ENCODE data around the gene PCP2.

The PCP2 gene

DNA sequence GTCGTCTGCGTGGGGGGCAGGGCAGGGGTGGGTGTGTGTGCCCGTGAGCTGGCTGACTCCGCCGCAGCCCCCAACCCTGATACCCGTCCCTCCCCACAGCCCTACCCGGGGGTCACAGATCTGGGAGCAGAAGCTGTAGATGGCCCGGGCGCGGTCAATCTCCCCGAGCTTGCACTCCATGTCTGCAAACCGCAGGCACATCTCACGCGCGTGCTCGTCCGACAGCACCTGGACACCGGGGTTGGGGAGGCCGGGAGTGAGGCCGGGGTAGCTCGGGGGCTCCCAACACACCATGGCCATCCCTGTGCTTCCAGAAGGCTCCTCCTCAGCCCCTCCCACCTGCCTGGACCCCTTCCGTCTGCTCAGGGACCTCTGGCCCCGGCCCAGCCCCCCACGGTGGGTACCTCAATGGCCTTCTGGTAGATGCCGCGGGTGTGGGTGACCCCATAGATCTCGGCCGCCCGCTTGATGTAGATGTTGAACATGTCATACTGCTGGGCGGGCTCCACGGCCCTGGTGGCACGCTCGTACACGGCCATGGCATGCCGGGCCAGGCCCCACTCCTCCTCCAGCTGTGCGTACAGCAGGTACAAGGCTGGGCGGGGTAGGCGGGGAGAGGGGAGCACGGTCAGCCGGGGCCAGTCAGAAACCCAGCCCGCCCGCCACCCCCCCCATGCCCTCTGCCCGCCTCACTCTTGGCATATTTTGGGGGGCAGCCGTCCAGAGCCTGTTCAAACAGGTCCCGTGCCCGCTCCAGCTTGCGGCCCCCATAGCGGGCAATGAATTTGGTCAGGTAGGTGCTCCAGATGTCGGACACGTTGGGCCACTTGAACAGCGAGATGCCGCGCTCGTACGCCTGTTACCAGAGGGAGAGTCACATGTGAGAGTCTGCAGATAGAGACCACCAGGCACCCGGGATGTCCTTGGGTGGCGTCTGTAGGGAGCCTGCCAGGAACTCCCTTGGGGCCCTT is 12.8 kb downstream of the PCP2 start:
- TF ChIP-seq ISL1 (CRISPR knock-in tag; IDR thresholded peaks at IDR 0.05) = no peak
- no peak for TF ChIP-seq ZNF8 (CRISPR knock-in tag; IDR thresholded peaks at IDR 0.05)
- no peak for TF ChIP-seq TCF4 (CRISPR knock-in tag; IDR thresholded peaks at IDR 0.05; ENCODE audit: borderline replicate concordance)
- no peak for TF ChIP-seq ZFP3 (CRISPR knock-in tag; IDR thresholded peaks at IDR 0.05)
- TF ChIP-seq ZNF70 (CRISPR knock-in tag; IDR thresholded peaks at IDR 0.05) = no peak
- TF ChIP-seq BACH2 (CRISPR knock-in tag; IDR thresholded peaks at IDR 0.05; ENCODE audit: borderline replicate concordance) = no peak
- TF ChIP-seq ESRRG (CRISPR knock-in tag; IDR thresholded peaks at IDR 0.05) = no peak
- TF ChIP-seq, protein P1, sequence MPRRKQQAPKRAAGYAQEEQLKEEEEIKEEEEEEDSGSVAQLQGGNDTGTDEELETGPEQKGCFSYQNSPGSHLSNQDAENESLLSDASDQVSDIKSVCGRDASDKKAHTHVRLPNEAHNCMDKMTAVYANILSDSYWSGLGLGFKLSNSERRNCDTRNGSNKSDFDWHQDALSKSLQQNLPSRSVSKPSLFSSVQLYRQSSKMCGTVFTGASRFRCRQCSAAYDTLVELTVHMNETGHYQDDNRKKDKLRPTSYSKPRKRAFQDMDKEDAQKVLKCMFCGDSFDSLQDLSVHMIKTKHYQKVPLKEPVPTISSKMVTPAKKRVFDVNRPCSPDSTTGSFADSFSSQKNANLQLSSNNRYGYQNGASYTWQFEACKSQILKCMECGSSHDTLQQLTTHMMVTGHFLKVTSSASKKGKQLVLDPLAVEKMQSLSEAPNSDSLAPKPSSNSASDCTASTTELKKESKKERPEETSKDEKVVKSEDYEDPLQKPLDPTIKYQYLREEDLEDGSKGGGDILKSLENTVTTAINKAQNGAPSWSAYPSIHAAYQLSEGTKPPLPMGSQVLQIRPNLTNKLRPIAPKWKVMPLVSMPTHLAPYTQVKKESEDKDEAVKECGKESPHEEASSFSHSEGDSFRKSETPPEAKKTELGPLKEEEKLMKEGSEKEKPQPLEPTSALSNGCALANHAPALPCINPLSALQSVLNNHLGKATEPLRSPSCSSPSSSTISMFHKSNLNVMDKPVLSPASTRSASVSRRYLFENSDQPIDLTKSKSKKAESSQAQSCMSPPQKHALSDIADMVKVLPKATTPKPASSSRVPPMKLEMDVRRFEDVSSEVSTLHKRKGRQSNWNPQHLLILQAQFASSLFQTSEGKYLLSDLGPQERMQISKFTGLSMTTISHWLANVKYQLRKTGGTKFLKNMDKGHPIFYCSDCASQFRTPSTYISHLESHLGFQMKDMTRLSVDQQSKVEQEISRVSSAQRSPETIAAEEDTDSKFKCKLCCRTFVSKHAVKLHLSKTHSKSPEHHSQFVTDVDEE (CRISPR knock-in tag; IDR thresholded peaks at IDR 0.05) = no peak
- TF ChIP-seq TOX (CRISPR knock-in tag; IDR thresholded peaks at IDR 0.05; ENCODE audit: borderline replicate concordance) = no peak
- TF ChIP-seq RARB (CRISPR knock-in tag; IDR thresholded peaks at IDR 0.05) = no peak
- TF ChIP-seq OSR1 (CRISPR knock-in tag; IDR thresholded peaks at IDR 0.05) = no peak
- TF ChIP-seq, protein P2, sequence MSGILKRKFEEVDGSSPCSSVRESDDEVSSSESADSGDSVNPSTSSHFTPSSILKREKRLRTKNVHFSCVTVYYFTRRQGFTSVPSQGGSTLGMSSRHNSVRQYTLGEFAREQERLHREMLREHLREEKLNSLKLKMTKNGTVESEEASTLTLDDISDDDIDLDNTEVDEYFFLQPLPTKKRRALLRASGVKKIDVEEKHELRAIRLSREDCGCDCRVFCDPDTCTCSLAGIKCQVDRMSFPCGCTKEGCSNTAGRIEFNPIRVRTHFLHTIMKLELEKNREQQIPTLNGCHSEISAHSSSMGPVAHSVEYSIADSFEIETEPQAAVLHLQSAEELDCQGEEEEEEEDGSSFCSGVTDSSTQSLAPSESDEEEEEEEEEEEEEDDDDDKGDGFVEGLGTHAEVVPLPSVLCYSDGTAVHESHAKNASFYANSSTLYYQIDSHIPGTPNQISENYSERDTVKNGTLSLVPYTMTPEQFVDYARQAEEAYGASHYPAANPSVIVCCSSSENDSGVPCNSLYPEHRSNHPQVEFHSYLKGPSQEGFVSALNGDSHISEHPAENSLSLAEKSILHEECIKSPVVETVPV (CRISPR knock-in tag; IDR thresholded peaks at IDR 0.05) = no peak
- TF ChIP-seq CSDC2 (CRISPR knock-in tag; IDR thresholded peaks at IDR 0.05) = no peak
- TF ChIP-seq PPARA (CRISPR knock-in tag; IDR thresholded peaks at IDR 0.05; ENCODE audit: borderline replicate concordance) = no peak
- no peak for TF ChIP-seq ZNF565 (CRISPR knock-in tag; conservative IDR thresholded peaks at IDR 0.05; ENCODE audit: low read depth)
- no peak for TF ChIP-seq ZFP30 (CRISPR knock-in tag; IDR thresholded peaks at IDR 0.05)
- TF ChIP-seq, protein P3, sequence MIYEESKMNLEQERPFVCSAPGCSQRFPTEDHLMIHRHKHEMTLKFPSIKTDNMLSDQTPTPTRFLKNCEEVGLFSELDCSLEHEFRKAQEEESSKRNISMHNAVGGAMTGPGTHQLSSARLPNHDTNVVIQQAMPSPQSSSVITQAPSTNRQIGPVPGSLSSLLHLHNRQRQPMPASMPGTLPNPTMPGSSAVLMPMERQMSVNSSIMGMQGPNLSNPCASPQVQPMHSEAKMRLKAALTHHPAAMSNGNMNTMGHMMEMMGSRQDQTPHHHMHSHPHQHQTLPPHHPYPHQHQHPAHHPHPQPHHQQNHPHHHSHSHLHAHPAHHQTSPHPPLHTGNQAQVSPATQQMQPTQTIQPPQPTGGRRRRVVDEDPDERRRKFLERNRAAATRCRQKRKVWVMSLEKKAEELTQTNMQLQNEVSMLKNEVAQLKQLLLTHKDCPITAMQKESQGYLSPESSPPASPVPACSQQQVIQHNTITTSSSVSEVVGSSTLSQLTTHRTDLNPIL (CRISPR knock-in tag; IDR thresholded peaks at IDR 0.05; ENCODE audit: low read depth) = no peak
- no peak for TF ChIP-seq ZC3H10 (CRISPR knock-in tag; IDR thresholded peaks at IDR 0.05)
- TF ChIP-seq, protein P4, sequence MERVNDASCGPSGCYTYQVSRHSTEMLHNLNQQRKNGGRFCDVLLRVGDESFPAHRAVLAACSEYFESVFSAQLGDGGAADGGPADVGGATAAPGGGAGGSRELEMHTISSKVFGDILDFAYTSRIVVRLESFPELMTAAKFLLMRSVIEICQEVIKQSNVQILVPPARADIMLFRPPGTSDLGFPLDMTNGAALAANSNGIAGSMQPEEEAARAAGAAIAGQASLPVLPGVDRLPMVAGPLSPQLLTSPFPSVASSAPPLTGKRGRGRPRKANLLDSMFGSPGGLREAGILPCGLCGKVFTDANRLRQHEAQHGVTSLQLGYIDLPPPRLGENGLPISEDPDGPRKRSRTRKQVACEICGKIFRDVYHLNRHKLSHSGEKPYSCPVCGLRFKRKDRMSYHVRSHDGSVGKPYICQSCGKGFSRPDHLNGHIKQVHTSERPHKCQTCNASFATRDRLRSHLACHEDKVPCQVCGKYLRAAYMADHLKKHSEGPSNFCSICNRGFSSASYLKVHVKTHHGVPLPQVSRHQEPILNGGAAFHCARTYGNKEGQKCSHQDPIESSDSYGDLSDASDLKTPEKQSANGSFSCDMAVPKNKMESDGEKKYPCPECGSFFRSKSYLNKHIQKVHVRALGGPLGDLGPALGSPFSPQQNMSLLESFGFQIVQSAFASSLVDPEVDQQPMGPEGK (CRISPR knock-in tag; IDR thresholded peaks at IDR 0.05; ENCODE audit: borderline replicate concordance) = no peak
- TF ChIP-seq ARNTL (CRISPR knock-in tag; IDR thresholded peaks at IDR 0.05; ENCODE audit: borderline replicate concordance, low read depth) = no peak
- ATAC-seq = no peak

DNA sequence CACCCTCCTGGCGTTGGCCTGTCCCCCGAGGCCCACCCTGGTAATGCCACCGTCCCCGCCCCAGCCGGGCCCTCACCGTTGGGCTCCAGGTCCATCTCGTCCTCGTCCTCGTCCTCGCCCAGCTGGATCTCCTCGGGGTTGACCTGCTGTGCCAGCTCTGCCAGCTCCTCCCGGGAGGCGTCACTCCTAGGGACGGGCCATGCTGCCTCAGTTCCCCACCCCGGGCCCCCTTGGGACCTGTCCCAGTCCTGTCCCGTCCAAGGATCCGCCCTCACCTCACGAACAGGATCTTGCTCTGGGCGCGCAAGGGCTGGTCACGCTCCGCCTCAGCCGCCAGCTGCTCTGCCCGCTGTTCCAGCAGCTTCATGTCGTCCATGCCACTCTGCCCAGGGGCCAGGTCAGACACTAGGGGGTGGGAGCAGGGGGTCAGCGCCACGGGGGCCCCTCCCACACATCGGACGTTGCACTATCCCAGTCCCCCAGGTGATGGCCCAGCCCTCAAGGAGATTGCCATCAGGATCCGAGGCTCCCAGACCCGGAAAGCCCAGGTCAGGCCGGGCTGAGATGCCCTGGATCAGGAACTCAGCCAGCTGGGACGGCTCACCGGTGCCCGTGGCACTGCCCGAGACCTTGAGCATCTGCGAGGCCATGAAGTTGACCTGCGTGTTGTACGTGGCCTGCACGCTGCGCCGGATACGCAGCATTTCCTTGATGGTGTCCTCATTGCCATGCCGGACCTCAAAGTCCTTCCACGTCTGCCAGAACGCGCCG is 13.7 kb downstream of the PCP2 start:
- no peak for ATAC-seq
- TF ChIP-seq RARB (CRISPR knock-in tag; IDR thresholded peaks at IDR 0.05) = no peak
- TF ChIP-seq ZFP3 (CRISPR knock-in tag; IDR thresholded peaks at IDR 0.05) = no peak
- no peak for TF ChIP-seq ESRRG (CRISPR knock-in tag; IDR thresholded peaks at IDR 0.05)
- TF ChIP-seq, protein P5, sequence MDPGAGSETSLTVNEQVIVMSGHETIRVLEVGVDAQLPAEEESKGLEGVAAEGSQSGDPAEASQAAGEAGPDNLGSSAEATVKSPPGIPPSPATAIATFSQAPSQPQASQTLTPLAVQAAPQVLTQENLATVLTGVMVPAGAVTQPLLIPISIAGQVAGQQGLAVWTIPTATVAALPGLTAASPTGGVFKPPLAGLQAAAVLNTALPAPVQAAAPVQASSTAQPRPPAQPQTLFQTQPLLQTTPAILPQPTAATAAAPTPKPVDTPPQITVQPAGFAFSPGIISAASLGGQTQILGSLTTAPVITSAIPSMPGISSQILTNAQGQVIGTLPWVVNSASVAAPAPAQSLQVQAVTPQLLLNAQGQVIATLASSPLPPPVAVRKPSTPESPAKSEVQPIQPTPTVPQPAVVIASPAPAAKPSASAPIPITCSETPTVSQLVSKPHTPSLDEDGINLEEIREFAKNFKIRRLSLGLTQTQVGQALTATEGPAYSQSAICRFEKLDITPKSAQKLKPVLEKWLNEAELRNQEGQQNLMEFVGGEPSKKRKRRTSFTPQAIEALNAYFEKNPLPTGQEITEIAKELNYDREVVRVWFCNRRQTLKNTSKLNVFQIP (CRISPR knock-in tag; IDR thresholded peaks at IDR 0.05; ENCODE audit: borderline replicate concordance, low read depth) = no peak
- no peak for TF ChIP-seq ZNF565 (CRISPR knock-in tag; conservative IDR thresholded peaks at IDR 0.05; ENCODE audit: low read depth)
- no peak for TF ChIP-seq GLIS3 (CRISPR knock-in tag; IDR thresholded peaks at IDR 0.05)
- no peak for TF ChIP-seq ZNF8 (CRISPR knock-in tag; IDR thresholded peaks at IDR 0.05)
- TF ChIP-seq OSR1 (CRISPR knock-in tag; IDR thresholded peaks at IDR 0.05) = no peak
- no peak for TF ChIP-seq TOX (CRISPR knock-in tag; IDR thresholded peaks at IDR 0.05; ENCODE audit: borderline replicate concordance)
- no peak for TF ChIP-seq ARNTL (CRISPR knock-in tag; IDR thresholded peaks at IDR 0.05; ENCODE audit: borderline replicate concordance, low read depth)
- TF ChIP-seq, protein P3 (CRISPR knock-in tag; IDR thresholded peaks at IDR 0.05; ENCODE audit: low read depth) = no peak
- TF ChIP-seq TCF4 (CRISPR knock-in tag; IDR thresholded peaks at IDR 0.05; ENCODE audit: borderline replicate concordance) = no peak
- no peak for TF ChIP-seq SNAI2 (CRISPR knock-in tag; IDR thresholded peaks at IDR 0.05)
- TF ChIP-seq CSDC2 (CRISPR knock-in tag; IDR thresholded peaks at IDR 0.05) = no peak
- TF ChIP-seq, protein P1 (CRISPR knock-in tag; IDR thresholded peaks at IDR 0.05) = no peak
- no peak for TF ChIP-seq ISL1 (CRISPR knock-in tag; IDR thresholded peaks at IDR 0.05)
